ENCODE data around the gene KRT71.

Gene KRT71

DNA sequence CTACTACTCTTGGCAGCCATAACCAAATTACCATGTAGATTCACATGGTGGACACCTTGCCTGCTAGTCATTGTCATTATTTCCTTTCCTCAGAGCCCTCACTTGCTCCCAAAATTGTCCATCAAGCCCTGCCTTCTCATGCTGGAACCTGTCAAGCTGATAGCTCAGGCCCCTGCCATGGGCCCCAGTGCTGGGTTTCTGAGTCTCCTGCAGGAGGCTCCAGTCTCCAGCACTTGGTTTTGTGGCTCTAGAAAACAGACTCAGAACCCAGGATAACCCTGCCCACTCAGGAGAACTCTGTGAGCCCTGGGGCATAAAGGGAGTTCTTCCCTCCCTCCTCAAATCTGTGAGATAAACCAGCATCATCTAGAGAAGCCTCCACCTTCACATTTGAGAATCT is 10.8 kb downstream of the KRT71 start:
- Histone ChIP-seq H3K4me1 (ENCODE audit: control insufficient read depth in 1 of 2, insufficient read depth in 2 of 2, low read length in 2 of 2) (peaks cover 0 to 5% of the 10 kb centered on the region in 2 donors), H3K27ac (ENCODE audit: low read depth, low read length) (no peak overlapping the region), H3K36me3 (ENCODE audit: control insufficient read depth in 1 of 2, insufficient read depth in 2 of 2, low read length in 2 of 2) (no peaks in the 10 kb centered on the region), H3K4me3 (ENCODE audit: low read depth in 1 of 2, low read length in 2 of 2) (no peak overlapping the region), H3K9me3 (ENCODE audit: control insufficient read depth in 1 of 2, low read length in 2 of 2) (no peaks in the 10 kb centered on the region), H3K27me3 (ENCODE audit: control insufficient read depth in 1 of 2, insufficient read depth in 2 of 2, low read length in 2 of 2) (no peaks in the 10 kb centered on the region), H3K9ac (ENCODE audit: low read depth in 1 of 2, low read length in 2 of 2) (no peak overlapping the region)

DNA sequence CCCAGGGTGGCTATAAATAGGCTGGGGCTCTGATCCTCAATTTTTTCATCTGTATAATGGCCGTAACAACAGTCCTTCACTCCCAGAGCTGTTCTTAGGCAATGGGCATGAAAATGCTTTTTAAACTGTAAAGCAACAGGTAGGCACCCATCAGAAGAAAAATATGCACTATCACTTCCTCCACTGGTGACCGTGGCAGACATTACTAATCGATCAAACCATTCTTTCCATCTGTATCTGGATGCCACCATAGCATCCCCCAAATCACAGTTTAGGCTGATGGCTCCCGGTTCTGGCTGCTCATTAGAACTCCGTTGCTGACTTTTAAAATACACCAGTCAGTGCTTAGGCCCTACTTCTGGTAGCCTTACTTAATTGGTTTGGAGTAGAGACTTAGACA is 11.2 kb downstream of the KRT71 start:
- H3K4me3 ChIP-seq (ENCODE audit: low read depth in 1 of 2, low read length in 2 of 2) = no peak overlapping the region
- H3K4me1 ChIP-seq (ENCODE audit: control insufficient read depth in 1 of 2, insufficient read depth in 2 of 2, low read length in 2 of 2) = peaks cover 0 to 5% of the 10 kb centered on the region in 2 donors
- no peaks in the 10 kb centered on the region for H3K36me3 ChIP-seq (ENCODE audit: control insufficient read depth in 1 of 2, insufficient read depth in 2 of 2, low read length in 2 of 2)
- H3K9ac ChIP-seq (ENCODE audit: low read depth in 1 of 2, low read length in 2 of 2) = no peak overlapping the region
- no peaks in the 10 kb centered on the region for H3K9me3 ChIP-seq (ENCODE audit: control insufficient read depth in 1 of 2, low read length in 2 of 2)
- H3K27ac ChIP-seq (ENCODE audit: low read depth, low read length) = no peak overlapping the region
- H3K27me3 ChIP-seq (ENCODE audit: control insufficient read depth in 1 of 2, insufficient read depth in 2 of 2, low read length in 2 of 2) = no peaks in the 10 kb centered on the region

DNA sequence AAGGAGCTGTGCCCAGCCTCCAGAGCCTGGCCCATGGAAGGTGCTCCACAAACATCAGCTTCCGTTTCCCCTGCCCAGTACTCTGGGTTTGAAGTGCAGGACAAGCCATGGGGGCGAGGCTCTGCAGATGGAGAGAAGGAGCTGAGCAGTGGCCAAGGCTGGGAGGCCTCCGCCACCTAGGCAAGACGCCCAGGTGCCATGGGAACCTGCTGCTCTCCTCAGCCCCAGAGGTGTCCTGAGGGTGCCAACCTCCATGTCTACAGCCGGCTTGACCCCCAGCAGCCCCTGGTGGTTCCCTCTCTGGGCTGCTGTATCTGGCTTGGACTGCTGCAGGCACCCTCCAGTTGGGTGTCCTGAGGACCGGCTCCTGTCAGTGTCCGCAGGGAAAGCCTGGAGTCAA is 12.4 kb downstream of the KRT71 start:
- Histone ChIP-seq H3K27me3 (ENCODE audit: control insufficient read depth in 1 of 2, insufficient read depth in 2 of 2, low read length in 2 of 2) (no peaks in the 10 kb centered on the region), H3K9ac (ENCODE audit: low read depth in 1 of 2, low read length in 2 of 2) (no peak overlapping the region), H3K27ac (ENCODE audit: low read depth, low read length) (no peak overlapping the region)

DNA sequence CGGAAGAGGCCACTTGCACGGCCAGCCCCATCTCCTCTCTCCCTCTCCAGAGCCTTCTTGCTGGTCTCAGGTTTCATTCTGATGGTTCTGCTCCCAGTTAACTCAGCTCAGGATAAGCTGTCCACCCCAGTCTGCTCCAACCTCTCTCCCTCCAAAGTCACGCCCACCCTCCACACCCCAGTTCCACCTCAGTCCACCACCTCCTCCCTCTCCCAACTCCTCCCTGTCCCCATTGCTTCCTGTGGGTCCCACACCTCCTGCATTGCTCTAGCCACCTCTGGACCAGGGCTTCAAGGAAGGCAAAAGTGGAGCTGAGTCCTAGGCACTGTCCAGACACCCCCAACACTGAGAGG is 13.1 kb downstream of the KRT71 start:
- no peak overlapping the region for H3K9ac ChIP-seq (ENCODE audit: low read depth in 1 of 2, low read length in 2 of 2)
- H3K36me3 ChIP-seq (ENCODE audit: control insufficient read depth in 1 of 2, insufficient read depth in 2 of 2, low read length in 2 of 2) = no peaks in the 10 kb centered on the region
- no peaks in the 10 kb centered on the region for H3K9me3 ChIP-seq (ENCODE audit: control insufficient read depth in 1 of 2, low read length in 2 of 2)
- no peak overlapping the region for H3K4me3 ChIP-seq (ENCODE audit: low read depth in 1 of 2, low read length in 2 of 2)
- peaks cover 0 to 5% of the 10 kb centered on the region in 2 donors for H3K4me1 ChIP-seq (ENCODE audit: control insufficient read depth in 1 of 2, insufficient read depth in 2 of 2, low read length in 2 of 2)
- no peaks in the 10 kb centered on the region for H3K27me3 ChIP-seq (ENCODE audit: control insufficient read depth in 1 of 2, insufficient read depth in 2 of 2, low read length in 2 of 2)
- H3K27ac ChIP-seq (ENCODE audit: low read depth, low read length) = no peak overlapping the region

More for the DNA sequence above, 12.4 kb downstream of the KRT71 start:
- no peaks in the 10 kb centered on the region for H3K36me3 ChIP-seq (ENCODE audit: control insufficient read depth in 1 of 2, insufficient read depth in 2 of 2, low read length in 2 of 2)
- H3K4me3 ChIP-seq (ENCODE audit: low read depth in 1 of 2, low read length in 2 of 2) = no peak overlapping the region
- H3K4me1 ChIP-seq (ENCODE audit: control insufficient read depth in 1 of 2, insufficient read depth in 2 of 2, low read length in 2 of 2) = peaks cover 0 to 5% of the 10 kb centered on the region in 2 donors
- H3K9me3 ChIP-seq (ENCODE audit: control insufficient read depth in 1 of 2, low read length in 2 of 2) = no peaks in the 10 kb centered on the region

DNA sequence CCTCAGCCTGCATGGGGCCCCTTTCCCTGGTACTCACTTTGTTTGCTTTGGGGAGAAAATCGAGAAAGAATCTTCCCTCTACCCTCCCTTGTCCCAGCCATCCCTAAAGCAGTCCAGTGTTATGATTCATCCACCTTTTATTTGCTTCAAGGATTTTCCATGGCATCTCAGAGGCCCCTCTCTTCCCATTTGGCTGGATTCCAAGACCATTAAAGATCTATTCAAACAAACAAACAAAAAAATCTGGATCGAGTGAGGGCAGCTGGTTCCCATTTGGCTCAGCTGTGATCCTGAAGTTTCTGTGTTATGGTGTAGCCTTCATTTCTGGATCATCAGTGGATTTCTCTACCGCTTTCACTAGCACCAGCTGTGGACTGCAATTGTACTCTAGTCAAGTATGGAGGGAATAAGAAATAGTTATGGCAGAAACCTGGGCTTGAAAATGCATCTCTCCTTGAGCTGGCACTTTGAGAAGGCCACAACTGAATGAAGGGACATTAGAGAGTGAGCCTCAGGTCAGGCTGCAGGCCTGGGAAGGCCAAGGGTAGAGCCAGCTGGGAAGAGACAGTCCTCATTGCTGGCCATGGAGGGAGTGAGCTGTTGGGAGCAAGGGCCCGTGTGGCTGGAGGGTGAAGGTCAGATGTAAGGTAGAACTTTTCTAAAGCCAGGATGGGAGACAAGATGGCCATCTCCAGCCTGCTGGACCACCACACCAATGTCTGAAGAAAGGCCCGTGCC is 13.7 kb downstream of the KRT71 start:
- Histone ChIP-seq H3K36me3 (ENCODE audit: control insufficient read depth in 1 of 2, insufficient read depth in 2 of 2, low read length in 2 of 2) (no peaks in the 10 kb centered on the region), H3K27ac (ENCODE audit: low read depth, low read length) (no peak overlapping the region), H3K9ac (ENCODE audit: low read depth in 1 of 2, low read length in 2 of 2) (no peak overlapping the region), H3K9me3 (ENCODE audit: control insufficient read depth in 1 of 2, low read length in 2 of 2) (no peaks in the 10 kb centered on the region), H3K27me3 (ENCODE audit: control insufficient read depth in 1 of 2, insufficient read depth in 2 of 2, low read length in 2 of 2) (no peaks in the 10 kb centered on the region), H3K4me1 (ENCODE audit: control insufficient read depth in 1 of 2, insufficient read depth in 2 of 2, low read length in 2 of 2) (peaks cover 0 to 5% of the 10 kb centered on the region in 2 donors), H3K4me3 (ENCODE audit: low read depth in 1 of 2, low read length in 2 of 2) (no peak overlapping the region)

- H3K9me3 ChIP-seq (ENCODE audit: control insufficient read depth in 1 of 2, low read length in 2 of 2) = no peaks in the 10 kb centered on the region
- no peak overlapping the region for H3K27ac ChIP-seq (ENCODE audit: low read depth, low read length)
- no peak overlapping the region for H3K4me3 ChIP-seq (ENCODE audit: low read depth in 1 of 2, low read length in 2 of 2)
- no peaks in the 10 kb centered on the region for H3K36me3 ChIP-seq (ENCODE audit: control insufficient read depth in 1 of 2, insufficient read depth in 2 of 2, low read length in 2 of 2)
- H3K27me3 ChIP-seq (ENCODE audit: control insufficient read depth in 1 of 2, insufficient read depth in 2 of 2, low read length in 2 of 2) = no peaks in the 10 kb centered on the region
- H3K9ac ChIP-seq (ENCODE audit: low read depth in 1 of 2, low read length in 2 of 2) = no peak overlapping the region
- H3K4me1 ChIP-seq (ENCODE audit: control insufficient read depth in 1 of 2, insufficient read depth in 2 of 2, low read length in 2 of 2) = peaks cover 0 to 5% of the 10 kb centered on the region in 2 donors
Measured at GRCh38 chr12:52537101-52537500, 15.8 kb downstream of the KRT71 start.

GRCh38 chr12:52535574-52535973 is 17.4 kb downstream of the KRT71 start:
- Histone ChIP-seq H3K4me3 (ENCODE audit: low read depth in 1 of 2, low read length in 2 of 2) (no peak overlapping the region), H3K9me3 (ENCODE audit: control insufficient read depth in 1 of 2, low read length in 2 of 2) (no peaks in the 10 kb centered on the region), H3K9ac (ENCODE audit: low read depth in 1 of 2, low read length in 2 of 2) (no peak overlapping the region), H3K27me3 (ENCODE audit: control insufficient read depth in 1 of 2, insufficient read depth in 2 of 2, low read length in 2 of 2) (no peaks in the 10 kb centered on the region), H3K36me3 (ENCODE audit: control insufficient read depth in 1 of 2, insufficient read depth in 2 of 2, low read length in 2 of 2) (no peaks in the 10 kb centered on the region), H3K27ac (ENCODE audit: low read depth, low read length) (no peak overlapping the region), H3K4me1 (ENCODE audit: control insufficient read depth in 1 of 2, insufficient read depth in 2 of 2, low read length in 2 of 2) (peaks cover 0 to 5% of the 10 kb centered on the region in 2 donors)

DNA sequence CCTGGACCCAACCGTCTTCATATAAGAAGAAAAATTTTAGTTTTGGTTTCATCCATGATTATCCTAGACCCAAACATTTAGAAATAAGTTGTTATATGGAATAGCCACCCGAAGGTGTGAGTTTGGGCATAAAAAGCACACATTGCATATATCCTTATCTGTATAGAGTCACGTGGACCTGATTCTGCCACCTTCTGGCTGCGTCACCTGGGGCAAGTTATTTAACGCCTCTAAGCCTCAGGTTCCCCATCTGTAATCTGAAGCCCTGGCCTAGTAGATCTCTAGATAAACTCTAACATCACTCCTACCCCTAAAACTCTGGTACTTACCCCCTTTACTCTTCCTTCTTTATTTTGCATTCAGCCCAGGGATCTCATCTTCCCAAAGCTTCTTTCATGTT is 18.5 kb downstream of the KRT71 start:
- Histone ChIP-seq H3K27ac (ENCODE audit: low read depth, low read length) (no peak overlapping the region), H3K9me3 (ENCODE audit: control insufficient read depth in 1 of 2, low read length in 2 of 2) (no peaks in the 10 kb centered on the region), H3K4me3 (ENCODE audit: low read depth in 1 of 2, low read length in 2 of 2) (no peak overlapping the region), H3K36me3 (ENCODE audit: control insufficient read depth in 1 of 2, insufficient read depth in 2 of 2, low read length in 2 of 2) (no peaks in the 10 kb centered on the region), H3K9ac (ENCODE audit: low read depth in 1 of 2, low read length in 2 of 2) (no peak overlapping the region), H3K4me1 (ENCODE audit: control insufficient read depth in 1 of 2, insufficient read depth in 2 of 2, low read length in 2 of 2) (peaks cover 0 to 5% of the 10 kb centered on the region in 2 donors), H3K27me3 (ENCODE audit: control insufficient read depth in 1 of 2, insufficient read depth in 2 of 2, low read length in 2 of 2) (no peaks in the 10 kb centered on the region)

- peaks cover 0 to 3% of the 10 kb centered on the region in 2 donors for H3K4me1 ChIP-seq (ENCODE audit: control insufficient read depth in 1 of 2, insufficient read depth in 2 of 2, low read length in 2 of 2)
- no peaks in the 10 kb centered on the region for H3K27me3 ChIP-seq (ENCODE audit: control insufficient read depth in 1 of 2, insufficient read depth in 2 of 2, low read length in 2 of 2)
- H3K9me3 ChIP-seq (ENCODE audit: control insufficient read depth in 1 of 2, low read length in 2 of 2) = no peaks in the 10 kb centered on the region
- H3K27ac ChIP-seq (ENCODE audit: low read depth, low read length) = no peak overlapping the region
- no peak overlapping the region for H3K9ac ChIP-seq (ENCODE audit: low read depth in 1 of 2, low read length in 2 of 2)
- no peak overlapping the region for H3K4me3 ChIP-seq (ENCODE audit: low read depth in 1 of 2, low read length in 2 of 2)
- H3K36me3 ChIP-seq (ENCODE audit: control insufficient read depth in 1 of 2, insufficient read depth in 2 of 2, low read length in 2 of 2) = no peaks in the 10 kb centered on the region
Measured at GRCh38 chr12:52533686-52534470, 19.1 kb downstream of the KRT71 start.

DNA sequence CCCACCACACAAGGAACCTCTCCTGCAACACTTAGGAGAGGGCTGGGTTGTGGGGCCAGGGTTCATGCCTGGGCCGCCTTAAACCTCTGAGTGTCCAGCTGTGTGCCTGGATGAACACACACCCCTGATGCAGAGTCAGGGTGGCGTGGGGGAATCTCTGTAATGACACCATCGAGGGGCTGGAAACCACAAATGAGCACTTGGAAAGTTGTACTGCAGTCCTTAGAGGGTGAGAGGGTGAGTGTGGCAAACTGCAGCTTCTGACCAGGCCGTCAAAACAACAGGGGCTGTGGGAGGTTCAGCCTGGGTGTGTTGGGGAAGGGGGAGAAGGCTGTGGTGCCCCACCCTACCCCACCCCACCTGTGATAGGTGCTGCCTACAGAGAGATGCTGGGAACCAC is 20.3 kb downstream of the KRT71 start:
- no peaks in the 10 kb centered on the region for H3K27me3 ChIP-seq (ENCODE audit: control insufficient read depth in 1 of 2, insufficient read depth in 2 of 2, low read length in 2 of 2)
- no peak overlapping the region for H3K9ac ChIP-seq (ENCODE audit: low read depth in 1 of 2, low read length in 2 of 2)
- H3K4me3 ChIP-seq (ENCODE audit: low read depth in 1 of 2, low read length in 2 of 2) = no peak overlapping the region
- H3K9me3 ChIP-seq (ENCODE audit: control insufficient read depth in 1 of 2, low read length in 2 of 2) = no peaks in the 10 kb centered on the region
- H3K36me3 ChIP-seq (ENCODE audit: control insufficient read depth in 1 of 2, insufficient read depth in 2 of 2, low read length in 2 of 2) = no peaks in the 10 kb centered on the region
- H3K4me1 ChIP-seq (ENCODE audit: control insufficient read depth in 1 of 2, insufficient read depth in 2 of 2, low read length in 2 of 2) = no peaks in the 10 kb centered on the region
- H3K27ac ChIP-seq (ENCODE audit: low read depth, low read length) = no peak overlapping the region

All from duodenal mucosa (tissue), 2 donors.